ENCODE data around the gene FKBP15. TPM values are rescaled to one million over a fixed set of nuclear protein-coding genes. Genes with fewer than 3 reads are reported as not detected.
"Not testable (repeated sequence)": the region's sequence is repeated elsewhere in the genome, so short reads cannot be mapped to it uniquely, and the experiment has no call there.

Gene FKBP15
- total RNA-seq, 1 experiment from 2014 or later: 17.6 TPM

- Histone ChIP-seq H3K4me1 (ENCODE audit: control insufficient read depth, insufficient read depth, low read length) (no peaks in the 10 kb centered on the region), H3K27ac (ENCODE audit: low read length) (no peak overlapping the region), H3K9me3 (ENCODE audit: control insufficient read depth, insufficient read depth, low read depth, low read length) (no peaks in the 10 kb centered on the region), H3K4me3 (ENCODE audit: low read depth in 2 of 2, low read length in 2 of 2) (no peak overlapping the region), H3K36me3 (ENCODE audit: control insufficient read depth, insufficient read depth, low read length) (no peaks in the 10 kb centered on the region; the same call in 1 of the 2 replicates), H3K27me3 (ENCODE audit: control insufficient read depth, insufficient read depth, low read length) (no peaks in the 10 kb centered on the region)
- ChIA-PET CTCF (no interaction called here), POLR2A (no interaction called here)
- no peak for ATAC-seq
- intact Hi-C loops (cut with micrococcal nuclease; ENCODE audit: unreplicated experiment): no loop called here
- BruUV-seq (replicated peaks): no TSS peak
- no peak for DNase-seq (ENCODE audit: low read depth, low spot score)
- no peak for TF ChIP-seq CTCF (IDR thresholded peaks at IDR 0.05)
- TF ChIP-seq REST (IDR thresholded peaks at IDR 0.05; ENCODE audit: insufficient read depth in 1 of 2, low read depth in 2 of 2, low read length in 1 of 2): no peak
- no peak for TF ChIP-seq POLR2AphosphoS5 (IDR thresholded peaks at IDR 0.05; ENCODE audit: low read depth, low read length)
- TF ChIP-seq SIN3A (IDR thresholded peaks at IDR 0.05; ENCODE audit: borderline replicate concordance, insufficient read depth, low read depth, low read length): no peak
- TF ChIP-seq TCF7L2 (IDR thresholded peaks at IDR 0.05; ENCODE audit: low read depth, low read length): no peak
- in situ Hi-C loops (cut with HindIII; ENCODE audit: low pct_unique_long_range_greater_than_20kb, low sequenced_read_pairs): no loop called here
Measured at GRCh38 chr9:113254991-113255390, 33.9 kb upstream of the FKBP15 start.

- Histone ChIP-seq H3K4me1 (ENCODE audit: control insufficient read depth, insufficient read depth, low read length) (no peaks in the 10 kb centered on the region), H3K27ac (ENCODE audit: low read length) (no peak overlapping the region), H3K36me3 (ENCODE audit: control insufficient read depth, insufficient read depth, low read length) (no peaks in the 10 kb centered on the region), H3K4me3 (ENCODE audit: low read depth in 2 of 2, low read length in 2 of 2) (no peak overlapping the region), H3K27me3 (ENCODE audit: control insufficient read depth, insufficient read depth, low read length) (no peaks in the 10 kb centered on the region), H3K9me3 (ENCODE audit: control insufficient read depth, insufficient read depth, low read depth, low read length) (no peaks in the 10 kb centered on the region)
- TF ChIP-seq REST (IDR thresholded peaks at IDR 0.05; ENCODE audit: insufficient read depth in 1 of 2, low read depth in 2 of 2, low read length in 1 of 2) (no peak), POLR2AphosphoS5 (IDR thresholded peaks at IDR 0.05; ENCODE audit: low read depth, low read length) (no peak), SIN3A (IDR thresholded peaks at IDR 0.05; ENCODE audit: borderline replicate concordance, insufficient read depth, low read depth, low read length) (no peak), CTCF (IDR thresholded peaks at IDR 0.05) (no peak), TCF7L2 (IDR thresholded peaks at IDR 0.05; ENCODE audit: low read depth, low read length) (no peak)
- POLR2A ChIA-PET: no interaction called here
- intact Hi-C loops (cut with micrococcal nuclease; ENCODE audit: unreplicated experiment) (no loop called here), in situ Hi-C loops (cut with HindIII; ENCODE audit: low pct_unique_long_range_greater_than_20kb, low sequenced_read_pairs) (no loop called here)
- ATAC-seq (no peak), DNase-seq (ENCODE audit: low read depth, low spot score) (no peak)
- CTCF ChIA-PET: no interaction called here
- no TSS peak for BruUV-seq (replicated peaks)
Measured at GRCh38 chr9:113250807-113251206, 29.7 kb upstream of the FKBP15 start.

GRCh38 chr9:113249661-113250060 is 28.6 kb upstream of the FKBP15 start:
- H3K9me3 ChIP-seq (ENCODE audit: control insufficient read depth, insufficient read depth, low read depth, low read length); POLR2A ChIA-PET; H3K4me1 ChIP-seq (ENCODE audit: control insufficient read depth, insufficient read depth, low read length); in situ Hi-C loops (cut with HindIII; ENCODE audit: low pct_unique_long_range_greater_than_20kb, low sequenced_read_pairs); H3K4me3 ChIP-seq (ENCODE audit: low read depth in 2 of 2, low read length in 2 of 2); H3K27ac ChIP-seq (ENCODE audit: low read length); H3K27me3 ChIP-seq (ENCODE audit: control insufficient read depth, insufficient read depth, low read length); intact Hi-C loops (cut with micrococcal nuclease; ENCODE audit: unreplicated experiment); CTCF ChIA-PET; BruUV-seq (replicated peaks); H3K36me3 ChIP-seq (ENCODE audit: control insufficient read depth, insufficient read depth, low read length); DNase-seq (ENCODE audit: low read depth, low spot score); ATAC-seq: not testable (repeated sequence)
